K562 (cell line): ENCODE measurements around the gene USP27X. TPM values are rescaled to one million over a fixed set of nuclear protein-coding genes. Genes with fewer than 3 reads are reported as not detected.

ENCODE experiments used
- CC2D1A ChIP-seq: fragments of 450-650 bp; IDR thresholded peaks from 2 replicates; pipeline ENCODE4 v1.6.1; 2017; ENCODE audit warnings: mild to moderate bottlenecking
- EP400 ChIP-seq: fragments of 450-650 bp; IDR thresholded peaks from 2 replicates; pipeline ENCODE4 v1.6.1; 2017; ENCODE audit warnings: antibody characterized with exemption, mild to moderate bottlenecking, moderate library complexity
- FUS ChIP-seq: fragments of 200-400 bp; formaldehyde crosslinking; optimal IDR thresholded peaks from 2 replicates; pipeline ENCODE3; 2017; ENCODE audit warnings: low read depth, low read length
- GMEB1 ChIP-seq: fragments of 250-450 bp; sonication (Bioruptor Pico); IDR thresholded peaks from 2 replicates; pipeline ENCODE4 v1.4.0; 2020; ENCODE audit warnings: mild to moderate bottlenecking
- L3MBTL2 ChIP-seq: fragments of 450-650 bp; IDR thresholded peaks from 2 replicates; pipeline ENCODE4 v1.6.1; 2016; ENCODE audit warnings: mild to moderate bottlenecking, moderate library complexity
- MYNN ChIP-seq, 2 experiments: sonication (generic); formaldehyde crosslinking in 1 of 2; IDR thresholded peaks; 2 replicates each; pipeline versions ENCODE4 v1.5.0 to v1.6.1; 2016 to 2020; ENCODE audit warnings: antibody characterized with exemption in 1 of 2, missing genetic modification reagents in 1 of 2
- NR0B1 ChIP-seq: fragments of 450-650 bp; IDR thresholded peaks from one replicate; pipeline ENCODE4 v1.6.1; 2018; ENCODE audit warnings: mild to moderate bottlenecking, moderate library complexity; ENCODE audit not compliant: partially characterized antibody
- NRF1 ChIP-seq, 2 experiments: fragments of 450-650 bp; IDR thresholded peaks in 1 of 2; conservative IDR thresholded peaks in 1 of 2; 2 replicates each; pipeline ENCODE4 v1.6.1; 2014; ENCODE audit warnings: mild to moderate bottlenecking in 2 of 2
- PHF8 ChIP-seq: fragments of 200-600 bp; sonication (generic); IDR thresholded peaks from 2 replicates; pipeline ENCODE4 v1.6.1; 2012; ENCODE audit warnings: mixed run types, mild to moderate bottlenecking, inconsistent platforms, low read length, moderate library complexity, borderline replicate concordance
- PML ChIP-seq: IDR thresholded peaks from 2 replicates; pipeline ENCODE4 v1.6.1; 2012; ENCODE audit warnings: low read length, inconsistent platforms
- POLR2B ChIP-seq: fragments of 450-650 bp; IDR thresholded peaks from 2 replicates; pipeline ENCODE4 v1.6.1; 2018; ENCODE audit warnings: low read depth; ENCODE audit not compliant: partially characterized antibody
- RHOXF2B ChIP-seq: fragments of 250-450 bp; sonication (Bioruptor Pico); conservative IDR thresholded peaks from 2 replicates; pipeline ENCODE4 v1.5.1; 2021
- SIN3A ChIP-seq, 2 experiments: fragments of 150-350 bp in 1 of 2; IDR thresholded peaks; 2 replicates each; pipeline ENCODE4 v1.6.1; 2011 to 2016; ENCODE audit warnings: borderline replicate concordance in 2 of 2, low read depth in 2 of 2, low read length in 2 of 2, mild to moderate bottlenecking in 2 of 2, moderate library complexity in 2 of 2; ENCODE audit not compliant: control insufficient read depth in 1 of 2
- TBL1XR1 ChIP-seq, 2 experiments: IDR thresholded peaks; 2 replicates each; pipeline ENCODE4 v1.6.1; 2012; ENCODE audit warnings: improper control_type of control experiment in 2 of 2, low read length in 2 of 2, mild to moderate bottlenecking in 1 of 2
- TRIM24 ChIP-seq, 2 experiments: fragments of 450-650 bp; IDR thresholded peaks; 2 replicates each; pipeline ENCODE4 v1.6.1; 2016
- USF2 ChIP-seq: sonication (generic); formaldehyde crosslinking; IDR thresholded peaks from 2 replicates; pipeline ENCODE4 v1.5.0; 2020; ENCODE audit warnings: missing genetic modification reagents
- ZBTB33 ChIP-seq: sonication (generic); formaldehyde crosslinking; IDR thresholded peaks from 2 replicates; pipeline ENCODE4 v1.8.1; 2023; ENCODE audit warnings: mild to moderate bottlenecking, missing genetic modification reagents
- ZFP36 ChIP-seq: fragments of 150-350 bp; IDR thresholded peaks from 2 replicates; pipeline ENCODE4 v1.6.1; 2018; ENCODE audit warnings: low read length, low read depth; ENCODE audit not compliant: partially characterized antibody
- ZFX ChIP-seq: sonication (generic); formaldehyde crosslinking; IDR thresholded peaks from 2 replicates; pipeline ENCODE4 v1.8.0; 2022; ENCODE audit warnings: mild to moderate bottlenecking, missing genetic modification reagents, moderate library complexity
- ZNF589 ChIP-seq: fragments of 200-800 bp; sonication (Bioruptor generic); IDR thresholded peaks from 2 replicates; pipeline ENCODE4 v1.6.1; 2016; ENCODE audit warnings: low read depth, missing genetic modification characterization, missing compliant biosample characterization
- ZNF696 ChIP-seq: fragments of 250-450 bp; sonication (Bioruptor Pico); conservative IDR thresholded peaks from 2 replicates; pipeline ENCODE4 v1.4.0; 2020; ENCODE audit warnings: mild to moderate bottlenecking, moderate library complexity
- ZSCAN29 ChIP-seq: fragments of 450-650 bp; IDR thresholded peaks from 2 replicates; pipeline ENCODE4 v1.6.1; 2017
- polyA plus RNA-seq, 8 experiments: library from polyadenylated mRNA; depleted of rRNA in 4 of 8; stranded (reverse) in 5 of 8; unstranded in 3 of 8; fragments of >200 nt; fragmentation: Nextera tagmentation in 2 of 8; fragmentation: Illumina TruSeq in 1 of 8; extraction: Ambion mirVana in 2 of 8; extraction: Trizol in 1 of 8; gene quantifications; 2 replicates each; pipeline versions ENCODE4 v1.2.1 to v1.2.3, GENCODE V29; 2011 to 2014; ENCODE audit warnings: inconsistent platforms in 1 of 8, missing spikeins in 1 of 8
- total RNA-seq, 7 experiments: library from RNA; depleted of rRNA in 6 of 7; stranded (reverse); fragments of >200 nt in 6 of 7; fragmentation: Illumina TruSeq in 2 of 7; extraction: Trizol in 2 of 7; gene quantifications; 2 replicates each; pipeline versions ENCODE4 v1.2.1 to v1.2.3, GENCODE V29; 2011 to 2021; ENCODE audit warnings: low replicate concordance in 1 of 7

USP27X gene
- total and polyA plus RNA-seq, 9 of the 15 experiments (the other 6 are each of a cell fraction or from before 2014, with no cell fraction given): 0.15 to 4.7 (median 1.6) TPM

GRCh38 chrX:49878834-49879655, at the start of gene USP27X (continued):
- no peak for TF ChIP-seq ZFP36
- peak; percentile 63 for TF ChIP-seq EP400
- TF ChIP-seq ZSCAN29: peak; percentile 81; the same call in 1 of the 2 replicates
- peak; percentile 38; the same call in 1 of the 2 replicates for TF ChIP-seq PHF8
- no peak for TF ChIP-seq RHOXF2B (CRISPR knock-in tag)
- peak; percentile 58 to 70; a peak in 3 of 4 replicates for TF ChIP-seq NRF1 (conservative IDR thresholded peaks at IDR 0.05 in 1 of 2, IDR thresholded peaks at IDR 0.05 in 1 of 2)
- TF ChIP-seq CC2D1A: no peak
- no peak for TF ChIP-seq TBL1XR1 (IDR thresholded peaks at IDR 0.05; ENCODE audit: low read length in 2 of 2)
- TF ChIP-seq POLR2B: peak; percentile 22
- TF ChIP-seq ZBTB33 (CRISPR knock-in tag): no peak
- no peak for TF ChIP-seq NR0B1
- no peak for TF ChIP-seq ZNF696 (CRISPR knock-in tag)
- no peak for TF ChIP-seq PML
- no peak for TF ChIP-seq ZNF589 (CRISPR knock-in tag)
- peak; percentile 83 for TF ChIP-seq L3MBTL2
- no peak for TF ChIP-seq GMEB1 (CRISPR knock-in tag)
- peak in 1 of 2 experiments; percentile 49; a peak in 1 of 4 replicates for TF ChIP-seq SIN3A (IDR thresholded peaks at IDR 0.05; ENCODE audit: borderline replicate concordance in 2 of 2, control insufficient read depth in 1 of 2, low read depth in 2 of 2, low read length in 2 of 2)
- TF ChIP-seq FUS: no peak
- TF ChIP-seq ZFX (CRISPR knock-in tag): peak; percentile 47; the same call in 1 of the 2 replicates
- no peak for TF ChIP-seq MYNN (IDR thresholded peaks at IDR 0.05)
- TF ChIP-seq MYNN (CRISPR knock-in tag; IDR thresholded peaks at IDR 0.05): no peak
- TF ChIP-seq TRIM24 (IDR thresholded peaks at IDR 0.05): no peak
- TF ChIP-seq USF2 (CRISPR knock-in tag): peak; percentile 70
